ENCODE results near the gene NAA80. TPM values are rescaled to one million over a fixed set of nuclear protein-coding genes. Genes with fewer than 3 reads are reported as not detected.

The NAA80 gene
- total and polyA plus RNA-seq, 8 donors = 3.1 to 107 (median 17.0) TPM

DNA sequence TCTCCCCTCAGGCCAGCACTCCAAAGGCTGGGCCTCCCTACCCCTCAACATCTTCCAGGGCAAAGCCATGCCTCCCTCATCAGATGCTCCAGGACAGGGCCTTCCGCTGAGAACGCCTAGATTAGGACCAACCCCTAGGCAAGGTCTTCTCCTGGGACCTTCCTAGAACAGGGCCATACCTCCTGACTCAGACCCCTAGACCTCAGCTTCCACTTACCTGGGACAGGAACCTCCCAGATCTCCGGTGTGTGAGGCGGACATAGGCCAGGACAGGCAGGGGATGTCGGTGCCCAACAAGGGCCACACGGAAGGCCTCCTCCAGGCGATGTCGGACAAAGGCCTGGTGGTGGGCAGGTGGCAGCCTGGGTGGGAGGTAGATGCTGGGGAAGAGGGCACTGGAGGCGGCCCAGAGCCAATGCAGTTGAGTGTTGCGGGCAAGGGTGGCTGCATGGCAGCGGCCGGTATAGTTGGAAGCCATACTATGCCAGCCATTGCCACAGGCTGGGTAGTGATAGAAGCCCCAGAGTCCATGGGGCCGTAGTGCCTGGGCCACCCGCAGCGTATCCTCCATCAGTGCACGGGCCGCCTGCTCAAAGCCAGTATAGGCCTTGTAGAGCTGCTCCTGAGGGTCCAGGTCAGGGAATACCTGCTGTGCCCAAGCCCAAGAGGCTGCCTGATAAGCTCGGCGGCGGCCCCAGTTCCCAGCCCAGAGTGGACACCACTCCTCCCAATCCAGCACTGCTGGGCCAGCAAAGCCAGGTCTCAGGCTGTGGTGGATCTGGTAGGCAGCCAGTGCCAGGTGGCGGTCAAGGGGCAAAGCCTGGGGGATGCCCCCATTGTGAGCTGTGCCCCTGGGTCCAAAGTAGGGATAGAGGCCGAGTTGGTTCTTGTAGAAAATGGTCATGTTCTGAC lies 4.5 kb downstream of the NAA80 start:
- TF ChIP-seq, protein P1, sequence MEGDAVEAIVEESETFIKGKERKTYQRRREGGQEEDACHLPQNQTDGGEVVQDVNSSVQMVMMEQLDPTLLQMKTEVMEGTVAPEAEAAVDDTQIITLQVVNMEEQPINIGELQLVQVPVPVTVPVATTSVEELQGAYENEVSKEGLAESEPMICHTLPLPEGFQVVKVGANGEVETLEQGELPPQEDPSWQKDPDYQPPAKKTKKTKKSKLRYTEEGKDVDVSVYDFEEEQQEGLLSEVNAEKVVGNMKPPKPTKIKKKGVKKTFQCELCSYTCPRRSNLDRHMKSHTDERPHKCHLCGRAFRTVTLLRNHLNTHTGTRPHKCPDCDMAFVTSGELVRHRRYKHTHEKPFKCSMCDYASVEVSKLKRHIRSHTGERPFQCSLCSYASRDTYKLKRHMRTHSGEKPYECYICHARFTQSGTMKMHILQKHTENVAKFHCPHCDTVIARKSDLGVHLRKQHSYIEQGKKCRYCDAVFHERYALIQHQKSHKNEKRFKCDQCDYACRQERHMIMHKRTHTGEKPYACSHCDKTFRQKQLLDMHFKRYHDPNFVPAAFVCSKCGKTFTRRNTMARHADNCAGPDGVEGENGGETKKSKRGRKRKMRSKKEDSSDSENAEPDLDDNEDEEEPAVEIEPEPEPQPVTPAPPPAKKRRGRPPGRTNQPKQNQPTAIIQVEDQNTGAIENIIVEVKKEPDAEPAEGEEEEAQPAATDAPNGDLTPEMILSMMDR (IDR thresholded peaks at IDR 0.05) = no peak
- TF ChIP-seq POLR2A (IDR thresholded peaks at IDR 0.05) (no peak), EP300 (IDR thresholded peaks at IDR 0.05) (no peak), POLR2AphosphoS5 (IDR thresholded peaks at IDR 0.05) (no peak)
- Histone ChIP-seq H3K36me3 (peaks cover 14 to 24% (median 16%) of the 10 kb centered on the region in 4 donors), H3K4me1 (peaks cover 39 to 60% (median 56%) of the 10 kb centered on the region in 4 donors), H3K27ac (peak overlapping the region in 1 of 5 donors; percentile 97), H3K27me3 (no peaks in the 10 kb centered on the region), H3K9me3 (no peaks in the 10 kb centered on the region), H3K4me3 (no peak overlapping the region)
- intact Hi-C loops (cut with DNase I; ENCODE audit: low total_unique reads) = no loop called here
- WGBS, 5 donors = 90 to 94% (median 92%) methylated on average over 13 to 22 of the region's 22 CpGs
- no peak for DNase-seq

DNA sequence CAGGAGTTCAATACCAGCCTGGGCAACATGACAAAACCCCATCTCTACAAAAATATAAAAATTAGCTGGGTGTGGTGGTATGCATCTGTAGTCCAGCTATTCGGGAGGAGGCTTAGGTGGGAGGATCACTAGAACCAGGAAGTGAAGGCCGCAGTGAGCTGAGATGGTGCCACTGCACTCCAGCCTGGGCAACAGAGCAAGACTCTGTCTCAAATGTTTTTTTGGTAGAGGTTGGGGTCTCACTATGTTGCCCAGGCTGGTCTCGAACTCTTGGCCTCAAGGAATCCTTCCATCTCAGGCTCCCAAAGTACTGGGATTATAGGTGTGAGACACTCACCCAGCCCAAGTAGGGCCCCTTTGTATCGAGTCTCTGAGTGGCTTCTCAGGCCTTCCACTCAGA lies 5.1 kb downstream of the NAA80 start:
- no peak for DNase-seq
- TF ChIP-seq POLR2A (IDR thresholded peaks at IDR 0.05) = no peak
- TF ChIP-seq, protein P1 (IDR thresholded peaks at IDR 0.05) = no peak
- TF ChIP-seq POLR2AphosphoS5 (IDR thresholded peaks at IDR 0.05) = no peak
- TF ChIP-seq EP300 (IDR thresholded peaks at IDR 0.05) = no peak
- Histone ChIP-seq H3K4me1 (peaks cover 43 to 66% (median 61%) of the 10 kb centered on the region in 4 donors), H3K4me3 (no peak overlapping the region), H3K36me3 (peaks cover 20 to 30% (median 22%) of the 10 kb centered on the region in 4 donors), H3K27ac (peak overlapping the region in 2 of 5 donors; percentile 97 to 99), H3K27me3 (no peaks in the 10 kb centered on the region), H3K9me3 (no peaks in the 10 kb centered on the region)
- 86 to 95% (median 94%) methylated on average over 4 of the region's 4 CpGs for WGBS, 5 donors
- intact Hi-C loops (cut with DNase I; ENCODE audit: low total_unique reads) = no loop called here

DNA sequence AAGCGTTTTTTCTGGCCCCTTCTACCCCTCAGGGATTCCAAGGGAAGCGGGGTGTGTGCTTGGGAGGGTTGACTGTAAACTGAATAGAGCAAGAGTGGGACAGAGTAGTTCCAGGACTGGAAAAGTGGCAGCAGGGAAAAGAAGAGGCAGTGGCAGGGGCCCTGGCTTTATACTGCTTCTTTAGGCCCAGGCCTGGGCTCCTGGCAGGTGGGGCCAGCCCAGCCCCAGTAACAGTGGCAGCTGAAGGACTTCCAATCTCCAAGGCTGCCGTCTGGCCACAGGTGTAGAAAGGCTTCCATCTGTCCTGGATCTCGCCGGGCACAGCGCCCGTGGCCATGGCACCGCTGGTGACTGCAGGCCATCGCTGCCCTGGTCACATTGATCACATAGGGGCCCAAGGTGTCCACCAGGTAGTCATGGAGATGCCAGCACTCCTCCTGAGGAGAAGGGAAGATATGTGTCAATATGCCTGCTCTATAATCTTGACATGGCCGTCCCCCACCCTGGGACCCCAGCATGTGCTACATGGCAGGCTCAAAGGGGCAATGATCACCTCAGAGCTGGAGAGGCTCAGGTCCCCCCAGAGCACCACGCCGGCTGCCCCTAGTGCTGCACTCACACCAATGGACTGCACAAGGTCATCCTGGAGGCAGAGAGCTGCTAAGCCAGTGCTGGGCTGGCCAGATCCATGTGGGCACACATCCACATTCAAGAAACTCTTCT lies 6.0 kb downstream of the NAA80 start:
- WGBS, 5 donors = 56 to 78% (median 74%) methylated on average over 5 to 12 of the region's 12 CpGs
- Histone ChIP-seq H3K27ac (peak overlapping the region; percentile 89 to 99 (median 97)), H3K4me1 (peaks cover 36 to 60% (median 54%) of the 10 kb centered on the region in 4 donors), H3K9me3 (no peaks in the 10 kb centered on the region), H3K27me3 (no peaks in the 10 kb centered on the region), H3K4me3 (peak overlapping the region; percentile 86 to 99 (median 96)), H3K36me3 (peaks cover 29 to 39% (median 31%) of the 10 kb centered on the region in 4 donors)
- DNase-seq = no peak
- no peak for TF ChIP-seq POLR2AphosphoS5 (IDR thresholded peaks at IDR 0.05)
- no peak for TF ChIP-seq EP300 (IDR thresholded peaks at IDR 0.05)
- TF ChIP-seq, protein P1 (IDR thresholded peaks at IDR 0.05) = no peak
- TF ChIP-seq POLR2A (IDR thresholded peaks at IDR 0.05) = no peak
- intact Hi-C loops (cut with DNase I; ENCODE audit: low total_unique reads) = no loop called here
